H1 (cell line): Measurements from ENCODE around the gene GNG7. TPM values are rescaled to one million over a fixed set of nuclear protein-coding genes. Genes with fewer than 3 reads are reported as not detected.

Experiments used
- CTCF ChIA-PET: fragments of 300-600 bp; sonication (Branson Sonifier 250); formaldehyde crosslinking; loops from one replicate; lab custom pipeline; 2021; ENCODE audit not compliant: partially characterized antibody; lab: Charles Lee
- POLR2A ChIA-PET: fragments of 300-600 bp; sonication (Branson Sonifier 250); formaldehyde crosslinking; loops from one replicate; lab custom pipeline; 2021; ENCODE audit warnings: inconsistent platforms; ENCODE audit not compliant: partially characterized antibody; lab: Charles Lee
- DNase-seq, 2 experiments: peaks; one replicate each; pipeline versions ENCODE4 v3.0.0 to v3.0.0-alpha.2; 2010 to 2022; ENCODE audit warnings: low spot score in 2 of 2, low read depth in 1 of 2, mixed read lengths in 1 of 2
- FAIRE-seq: peaks from 2 replicates; lab custom pipeline; 2011; peaks lifted over from hg19 to GRCh38; lab: Jason Lieb, UNC
- H2AFZ ChIP-seq: 2 replicates; pipeline ENCODE4 v1.8.1; 2012; ENCODE audit warnings: low read length, inconsistent platforms
- H2AK5ac ChIP-seq: 2 replicates; pipeline ENCODE4 v1.6.1; 2013; ENCODE audit warnings: low read depth, low read length
- H2BK120ac ChIP-seq: replicated peaks from 2 replicates; pipeline ENCODE3; 2013; ENCODE audit warnings: low read depth, low read length, inconsistent platforms
- H2BK12ac ChIP-seq: 2 replicates; pipeline ENCODE4 v1.6.1; 2013; ENCODE audit warnings: low read depth, low read length
- H2BK15ac ChIP-seq: 2 replicates; pipeline ENCODE4 v1.6.1; 2013; ENCODE audit warnings: low read length
- H2BK20ac ChIP-seq: 2 replicates; pipeline ENCODE4 v1.6.1; 2013; ENCODE audit warnings: low read length
- H2BK5ac ChIP-seq: 2 replicates; pipeline ENCODE4 v1.6.1; 2013; ENCODE audit warnings: low read depth, low read length
- H3K14ac ChIP-seq: 2 replicates; pipeline ENCODE4 v1.6.1; 2013; ENCODE audit warnings: inconsistent platforms; ENCODE audit not compliant: insufficient read length
- H3K18ac ChIP-seq: 2 replicates; pipeline ENCODE4 v1.6.1; 2013; ENCODE audit warnings: low read length; ENCODE audit errors: extremely low read depth
- H3K23ac ChIP-seq: 2 replicates; pipeline ENCODE4 v1.6.1; 2013; ENCODE audit warnings: inconsistent platforms; ENCODE audit not compliant: insufficient read length
- H3K23me2 ChIP-seq: 2 replicates; pipeline ENCODE4 v1.6.1; 2013; ENCODE audit warnings: low read depth, low read length
- H3K27ac ChIP-seq: 2 replicates; pipeline ENCODE4 v1.6.1; 2011; ENCODE audit warnings: low read depth, low read length, inconsistent platforms
- H3K27me3 ChIP-seq, 4 experiments: replicated peaks in 1 of 4; 1 replicate in 1 of 4; 2 replicates in 3 of 4; pipeline versions ENCODE4 v1.6.1 to v1.8.1; 2011 to 2013; ENCODE audit warnings: low read length in 3 of 4, mild to moderate bottlenecking in 3 of 4, inconsistent platforms in 2 of 4, mixed read lengths in 2 of 4, moderate library complexity in 1 of 4; ENCODE audit not compliant: control insufficient read depth in 3 of 4, insufficient read depth in 3 of 4; ENCODE audit errors: extremely low read depth in 1 of 4
- H3K36me3 ChIP-seq, 4 experiments: 2 replicates each; pipeline versions ENCODE4 v1.6.1 to v1.8.1; 2011 to 2013; ENCODE audit warnings: mild to moderate bottlenecking in 4 of 4, low read length in 3 of 4, moderate library complexity in 2 of 4, control low read depth in 1 of 4, inconsistent platforms in 1 of 4; ENCODE audit not compliant: insufficient read depth in 4 of 4, control insufficient read depth in 2 of 4
- H3K4ac ChIP-seq: replicated peaks from 2 replicates; pipeline ENCODE3; 2013; ENCODE audit warnings: low read length, low read depth, mixed read lengths, inconsistent platforms; ENCODE audit not compliant: insufficient read length
- H3K4me1 ChIP-seq, 4 experiments: replicated peaks in 1 of 4; 1 replicate in 1 of 4; 2 replicates in 3 of 4; pipeline versions ENCODE4 v1.6.1 to v1.8.1; 2011 to 2013; ENCODE audit warnings: low read length in 3 of 4, inconsistent platforms in 2 of 4, mixed read lengths in 1 of 4; ENCODE audit not compliant: insufficient read depth in 4 of 4, control insufficient read depth in 3 of 4
- H3K4me2 ChIP-seq, 2 experiments: 2 replicates each; pipeline versions ENCODE4 v1.6.1 to v1.8.1; 2011 to 2013; ENCODE audit warnings: low read depth in 2 of 2, low read length in 2 of 2, control low read depth in 1 of 2, inconsistent platforms in 1 of 2, mild to moderate bottlenecking in 1 of 2; ENCODE audit not compliant: insufficient read depth in 1 of 2
- H3K4me3 ChIP-seq, 4 experiments: fragments of 200-600, 300-600 bp in 1 of 4; sonication (generic), shearing (Covaris generic), sonication (Bioruptor Twin) in 1 of 4; 2 replicates each; pipeline versions ENCODE4 v1.5.1 to v1.8.1; 2011 to 2016; ENCODE audit warnings: low read length in 4 of 4, low read depth in 3 of 4, control low read depth in 2 of 4, inconsistent platforms in 2 of 4, mild to moderate bottlenecking in 2 of 4, mixed read lengths in 1 of 4, moderate library complexity in 1 of 4; ENCODE audit not compliant: insufficient read depth in 2 of 4; ENCODE audit errors: extremely low read depth in 1 of 4
- H3K56ac ChIP-seq: replicated peaks from 2 replicates; pipeline ENCODE3; 2013; ENCODE audit warnings: low read depth, mild to moderate bottlenecking, mixed read lengths, low read length, inconsistent platforms; ENCODE audit not compliant: insufficient read length
- H3K79me1 ChIP-seq: 2 replicates; pipeline ENCODE4 v1.6.1; 2013; ENCODE audit warnings: low read depth, low read length, control low read depth
- H3K79me2 ChIP-seq, 2 experiments: 2 replicates each; pipeline versions ENCODE4 v1.6.1 to v1.8.1; 2012 to 2013; ENCODE audit warnings: low read length in 2 of 2, mild to moderate bottlenecking in 2 of 2, inconsistent platforms in 1 of 2; ENCODE audit not compliant: insufficient read depth in 2 of 2, control insufficient read depth in 1 of 2
- H3K9ac ChIP-seq, 4 experiments: replicated peaks in 1 of 4; 1 replicate in 1 of 4; 2 replicates in 3 of 4; pipeline versions ENCODE4 v1.6.1 to v1.8.1; 2011 to 2013; ENCODE audit warnings: low read depth in 3 of 4, low read length in 3 of 4, control low read depth in 2 of 4, mild to moderate bottlenecking in 2 of 4, moderate library complexity in 2 of 4, inconsistent platforms in 1 of 4; ENCODE audit errors: extremely low read depth in 1 of 4
- H3K9me3 ChIP-seq, 2 experiments: 2 replicates each; pipeline versions ENCODE4 v1.6.1 to v1.8.1; 2012 to 2013; ENCODE audit warnings: mild to moderate bottlenecking in 2 of 2, moderate library complexity in 2 of 2, control low read depth in 1 of 2, inconsistent platforms in 1 of 2, low read depth in 1 of 2, low read length in 1 of 2, mixed read lengths in 1 of 2; ENCODE audit not compliant: insufficient read depth in 2 of 2
- H4K20me1 ChIP-seq, 2 experiments: replicated peaks in 1 of 2; 2 replicates each; pipeline versions ENCODE3 to v1.8.1; 2011 to 2013; ENCODE audit warnings: inconsistent platforms in 2 of 2, low read length in 2 of 2, mild to moderate bottlenecking in 1 of 2; ENCODE audit not compliant: insufficient read depth in 2 of 2, control insufficient read depth in 1 of 2
- H4K5ac ChIP-seq: 2 replicates; pipeline ENCODE4 v1.6.1; 2013; ENCODE audit warnings: low read length, low read depth, mixed read lengths, inconsistent platforms; ENCODE audit not compliant: insufficient read length
- H4K8ac ChIP-seq: 2 replicates; pipeline ENCODE4 v1.8.0; 2013; ENCODE audit warnings: mild to moderate bottlenecking, moderate library complexity, low read length, inconsistent platforms; ENCODE audit not compliant: insufficient read depth; ENCODE audit errors: extremely low read depth
- H4K91ac ChIP-seq: replicated peaks from 2 replicates; pipeline ENCODE3; 2013; ENCODE audit warnings: low read length, mixed read lengths, inconsistent platforms; ENCODE audit not compliant: insufficient read length
- ASH2L ChIP-seq: fragments of 200-600, 300-600 bp; sonication (generic); IDR thresholded peaks from one replicate; pipeline ENCODE4 v1.7.1; 2017; ENCODE audit warnings: low read length
- CBX5 ChIP-seq: fragments of 300-800, 300-1000 bp; sonication (generic); IDR thresholded peaks from 2 replicates; pipeline ENCODE4 v1.7.1; 2016; ENCODE audit warnings: antibody characterized with exemption, low read length, low read depth
- CHD1 ChIP-seq: IDR thresholded peaks from 2 replicates; pipeline ENCODE4 v1.6.1; 2012; ENCODE audit warnings: low read depth, low read length, improper control_type of control experiment
- CHD2 ChIP-seq: IDR thresholded peaks from 2 replicates; pipeline ENCODE4 v1.6.1; 2012; ENCODE audit warnings: low read length, improper control_type of control experiment
- CREB1 ChIP-seq: IDR thresholded peaks from 2 replicates; pipeline ENCODE4 v1.6.1; 2012; ENCODE audit warnings: inconsistent platforms
- E2F6 ChIP-seq: IDR thresholded peaks from 2 replicates; pipeline ENCODE4 v1.6.1; 2012; ENCODE audit warnings: inconsistent platforms
- EP300 ChIP-seq, 2 experiments: IDR thresholded peaks; 1 replicate in 1 of 2; 2 replicates in 1 of 2; pipeline ENCODE4 v1.6.1; 2011 to 2012; ENCODE audit warnings: low read depth in 2 of 2, low read length in 2 of 2, mild to moderate bottlenecking in 2 of 2, borderline replicate concordance in 1 of 2, inconsistent platforms in 1 of 2, moderate library complexity in 1 of 2
- JUN ChIP-seq: IDR thresholded peaks from 2 replicates; pipeline ENCODE4 v1.6.1; 2011; ENCODE audit warnings: low read depth, mild to moderate bottlenecking, improper control_type of control experiment, low read length
- NANOG ChIP-seq: IDR thresholded peaks from 2 replicates; pipeline ENCODE4 v1.6.1; 2011; ENCODE audit warnings: low read length, low read depth, mild to moderate bottlenecking, inconsistent platforms; ENCODE audit not compliant: insufficient read depth, poor library complexity, severe bottlenecking
- POLR2A ChIP-seq, 2 experiments: IDR thresholded peaks; 1 replicate in 1 of 2; 2 replicates in 1 of 2; pipeline ENCODE4 v1.6.1; 2011; ENCODE audit warnings: low read depth in 2 of 2, low read length in 2 of 2, mild to moderate bottlenecking in 2 of 2; ENCODE audit errors: control extremely low read depth in 1 of 2
- POLR2AphosphoS5 ChIP-seq: IDR thresholded peaks from 2 replicates; pipeline ENCODE4 v1.6.1; 2011; ENCODE audit warnings: low read depth, low read length
- SP2 ChIP-seq: IDR thresholded peaks from 2 replicates; pipeline ENCODE4 v1.6.1; 2012; ENCODE audit warnings: mild to moderate bottlenecking, low read length, inconsistent platforms
- SRF ChIP-seq: IDR thresholded peaks from 2 replicates; pipeline ENCODE4 v1.6.1; 2011; ENCODE audit warnings: mild to moderate bottlenecking, low read depth, low read length, moderate library complexity
- TAF1 ChIP-seq: IDR thresholded peaks from 2 replicates; pipeline ENCODE4 v1.6.1; 2011; ENCODE audit warnings: mild to moderate bottlenecking, low read depth, low read length
- TAF7 ChIP-seq: optimal IDR thresholded peaks from 2 replicates; pipeline ENCODE3; 2011; ENCODE audit warnings: low read depth, mild to moderate bottlenecking, inconsistent platforms, low read length, moderate library complexity, borderline replicate concordance
- WGBS, 2 experiments: shearing (Covaris generic) in 1 of 2; methylation state at CpG; one replicate each; pipeline versions ENCODE4 v1.1.6 to v1.1.7; 2013 to 2015; ENCODE audit warnings: low lambda C conversion rate in 2 of 2, mixed read lengths in 2 of 2, inconsistent platforms in 1 of 2, low coverage in 1 of 2, missing lambda C conversion rate in 1 of 2; ENCODE audit not compliant: insufficient replicate concordance in 2 of 2, insufficient coverage in 1 of 2, insufficient read length in 1 of 2; ENCODE audit errors: extremely low coverage in 1 of 2, missing lambda C conversion rate in 1 of 2; 5-methylcytosine and 5-hydroxymethylcytosine counted together
- polyA plus RNA-seq, 7 experiments: library from polyadenylated mRNA; depleted of rRNA in 3 of 7; stranded (reverse) in 5 of 7; unstranded in 2 of 7; fragments of >200 nt in 5 of 7; fragments of 200-250 nt in 2 of 7; gene quantifications; 1 replicate in 5 of 7; 2 replicates in 1 of 7; 4 replicates in 1 of 7; pipeline versions ENCODE4 v1.2.1 to v1.2.3, GENCODE V29; 2011 to 2013; ENCODE audit warnings: missing spikeins in 2 of 7, mixed read lengths in 2 of 7
- total RNA-seq: library from RNA; stranded (reverse); fragmentation: NEBNext Ultra II Directional; extraction: Animal tissue kit (Norgen Biotek cat#: 25700); gene quantifications from 2 replicates; pipeline ENCODE4 v1.2.1, GENCODE V29; 2021

The GNG7 gene
- total and polyA plus RNA-seq, 2 of the 8 experiments (the other 6 are each of a cell fraction or from before 2014, with no cell fraction given), result 2.8 to 7.8 TPM

GRCh38 chr19:2490659-2491058 is 211.8 kb downstream of the GNG7 start:
- ChIA-PET POLR2A (interaction anchor here (16.3 kb wide), 1 partner anchor 14 kb away, joined by 216 read pairs; the partner anchor contains the start of gene GADD45B), CTCF (no interaction called here)
- Histone ChIP-seq H3K36me3 (no peaks in the 10 kb centered on the region), H3K18ac (no peak overlapping the region), H3K23ac (no peak overlapping the region), H4K5ac (no peak overlapping the region), H2BK20ac (no peak overlapping the region), H3K27ac (no peak overlapping the region), H2BK120ac (no peak overlapping the region), H2BK15ac (no peak overlapping the region), H3K79me2 (no peaks in the 10 kb centered on the region), H3K4ac (no peak overlapping the region), H2BK5ac (no peak overlapping the region), H3K9me3 (no peaks in the 10 kb centered on the region), H2BK12ac (no peak overlapping the region), H2AFZ (no peak overlapping the region), H3K79me1 (no peaks in the 10 kb centered on the region), H3K27me3 (peaks cover 17 to 61% (median 45%) of the 10 kb centered on the region in 4 experiments), H3K4me1 (peaks cover under 1 to 18% (median 14%) of the 10 kb centered on the region in 4 experiments), H2AK5ac (no peak overlapping the region), H3K14ac (no peak overlapping the region), H3K4me3 (no peak overlapping the region), H3K4me2 (no peak overlapping the region), H4K8ac (no peak overlapping the region), H4K91ac (no peak overlapping the region), H3K9ac (no peak overlapping the region), H3K56ac (no peak overlapping the region), H3K23me2 (peaks cover 16% of the 10 kb centered on the region; the same call in 1 of the 2 replicates), H4K20me1 (peaks cover 2 to 4% of the 10 kb centered on the region in 2 experiments)
- WGBS, 2 experiments, result 90% methylated on average over 7 of the region's 7 CpGs; no CpG with 5 or more reads in 1 of the 2 experiments
- no peak for FAIRE-seq
- TF ChIP-seq POLR2A (IDR thresholded peaks at IDR 0.05; ENCODE audit: control extremely low read depth in 1 of 2, low read depth in 2 of 2, low read length in 2 of 2) (no peak), E2F6 (no peak), CREB1 (no peak), SP2 (no peak), SRF (no peak), TAF7 (no peak), JUN (no peak), CHD2 (no peak), EP300 (IDR thresholded peaks at IDR 0.05; ENCODE audit: borderline replicate concordance in 1 of 2, low read depth in 2 of 2, low read length in 2 of 2) (no peak), NANOG (no peak), TAF1 (no peak), ASH2L (no peak), CHD1 (no peak), POLR2AphosphoS5 (no peak), CBX5 (no peak)
- no peak for DNase-seq
